ENCODE measurements around the gene PRR36.
"Not testable (repeated sequence)": the region's sequence is repeated elsewhere in the genome, so short reads cannot be mapped to it uniquely, and the experiment has no call there.

PRR36 gene

DNA sequence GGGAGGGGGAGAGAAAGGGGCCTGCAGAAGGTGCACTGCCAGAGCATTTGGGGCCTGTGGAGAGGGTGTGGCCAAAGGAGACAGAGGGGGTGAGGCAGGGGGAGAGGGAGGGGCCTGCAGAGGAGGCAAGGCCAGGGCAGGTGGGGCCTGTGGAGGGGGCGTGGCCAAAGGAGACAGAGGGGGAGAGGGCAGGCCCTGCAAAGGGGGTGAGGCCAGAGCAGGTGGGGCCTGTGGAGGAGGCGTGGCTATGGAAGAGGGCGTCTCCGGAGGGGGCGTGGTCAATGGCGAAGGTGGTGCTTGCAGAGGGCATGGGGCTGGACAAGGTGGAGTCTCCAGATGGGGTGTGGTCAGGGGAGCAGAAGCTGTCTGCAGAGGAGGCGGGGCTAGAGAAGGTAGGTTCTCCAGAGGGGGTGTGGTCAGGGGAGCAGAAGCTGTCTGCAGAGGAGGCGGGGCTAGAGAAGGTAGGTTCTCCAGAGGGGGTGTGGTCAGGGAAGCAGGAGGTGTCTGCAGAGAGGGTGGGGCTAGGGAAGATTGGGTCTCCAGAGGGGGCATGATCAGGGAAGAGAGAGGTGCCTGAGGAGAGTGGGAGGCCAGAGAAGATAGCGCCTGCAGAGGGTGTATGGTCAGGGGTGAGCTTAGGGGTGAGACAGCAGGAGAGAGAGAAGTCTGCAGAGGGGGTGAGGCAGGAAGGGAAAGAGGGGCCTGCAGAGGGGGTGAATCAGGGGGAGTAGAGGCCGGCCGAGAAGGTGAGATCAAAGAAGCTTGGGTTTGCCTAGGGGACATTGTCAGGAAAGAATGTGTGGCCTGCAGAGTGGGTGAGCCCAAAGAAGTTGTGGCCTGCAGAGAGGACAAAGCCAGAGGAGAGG lies 3.4 kb downstream of the PRR36 start:
- peak; percentile 68 for DNase-seq

DNA sequence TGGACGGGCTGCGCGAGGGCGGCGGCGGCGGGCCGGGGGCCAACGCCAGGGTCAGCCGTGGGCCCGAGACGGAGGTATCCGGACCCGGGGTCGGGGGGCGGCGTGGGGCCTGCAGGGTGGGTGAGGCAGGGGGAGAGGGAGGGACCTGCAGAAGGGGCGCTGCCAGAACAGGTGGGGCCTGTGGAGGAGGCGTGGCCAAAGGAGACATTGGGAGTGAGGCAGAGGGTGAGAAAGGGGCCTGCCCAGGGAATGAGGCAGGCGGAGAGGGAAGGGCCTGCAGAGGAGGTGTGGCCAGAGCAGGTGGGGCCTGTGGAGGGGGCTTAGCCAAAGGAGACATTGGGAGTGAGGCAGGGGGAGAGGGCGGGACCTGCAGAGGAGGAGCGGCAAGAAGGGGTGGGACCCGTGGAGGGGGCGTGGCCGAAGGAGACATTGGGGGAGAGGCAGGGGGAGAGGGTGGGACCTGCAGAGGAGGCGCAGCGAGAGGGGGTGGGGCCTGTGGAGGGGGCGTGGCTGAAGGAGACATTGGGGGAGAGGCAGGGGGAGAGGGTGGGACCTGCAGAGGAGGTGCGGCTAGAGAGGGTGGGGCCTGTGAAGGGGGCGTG lies 4.2 kb downstream of the PRR36 start:
- DNase-seq: peak; percentile 54

DNA sequence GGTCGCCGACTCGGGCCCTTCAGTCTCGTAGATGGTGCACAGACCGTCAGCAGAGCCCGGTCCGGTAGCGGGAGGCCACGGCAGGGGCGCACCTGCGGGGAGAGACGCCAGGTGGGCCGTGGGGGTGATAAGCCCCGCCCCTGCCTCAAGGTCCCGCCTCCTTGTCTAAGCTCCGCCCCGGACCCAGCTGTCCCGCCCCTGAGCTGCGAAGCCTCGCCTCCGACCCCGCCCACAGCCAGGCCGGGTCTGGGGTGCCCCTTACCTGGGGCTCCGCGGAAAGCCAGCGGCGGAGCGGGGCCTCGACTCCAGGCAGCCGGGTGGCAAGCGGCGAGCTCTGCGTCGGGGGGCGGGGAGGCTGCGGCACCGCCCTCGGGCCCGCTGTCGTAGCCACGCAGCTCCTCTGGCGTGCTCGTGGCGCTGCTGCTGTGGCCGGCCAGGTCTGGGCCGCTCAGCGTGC lies 4.7 kb downstream of the PRR36 start:
- DNase-seq: no peak

DNA sequence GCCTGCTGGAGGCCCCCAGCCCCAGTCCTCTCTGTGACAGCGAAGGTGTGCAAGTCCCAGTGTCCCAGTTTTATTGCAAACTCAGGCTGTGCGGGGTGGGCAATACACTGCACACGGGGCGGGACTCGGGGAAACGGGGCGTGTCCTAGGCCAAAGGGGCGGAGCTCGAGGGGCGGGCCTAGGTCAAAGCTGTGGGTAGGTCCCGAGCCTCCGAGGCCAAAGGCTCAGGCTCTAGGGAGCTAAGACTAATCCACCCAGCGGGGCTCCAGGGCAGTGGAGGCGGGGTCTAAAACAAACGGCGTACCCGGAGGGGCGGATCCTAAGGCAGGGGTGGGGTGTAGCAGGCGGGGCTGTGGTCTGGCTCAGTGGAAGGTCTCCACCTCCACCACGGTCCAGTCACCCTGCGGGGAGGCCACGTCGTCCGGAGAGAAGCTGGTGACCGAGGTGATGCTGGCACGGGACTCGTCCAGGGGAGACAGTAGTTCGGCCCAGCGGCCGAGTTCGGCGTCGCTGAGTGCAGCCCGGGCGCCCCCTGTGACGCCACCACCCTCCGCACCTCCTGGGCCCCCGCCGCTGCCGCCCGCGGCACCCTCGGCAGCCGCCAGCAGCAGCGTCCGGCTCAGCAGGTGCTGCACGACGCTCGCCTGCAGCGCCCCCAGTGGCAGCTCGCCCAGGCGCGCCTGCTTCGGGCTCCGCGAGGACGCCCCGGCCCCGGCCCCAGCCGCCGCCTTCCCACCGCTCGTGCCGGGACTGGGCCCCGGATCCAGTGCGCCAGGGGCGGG lies 5.3 kb downstream of the PRR36 start:
- no peak for DNase-seq

DNA sequence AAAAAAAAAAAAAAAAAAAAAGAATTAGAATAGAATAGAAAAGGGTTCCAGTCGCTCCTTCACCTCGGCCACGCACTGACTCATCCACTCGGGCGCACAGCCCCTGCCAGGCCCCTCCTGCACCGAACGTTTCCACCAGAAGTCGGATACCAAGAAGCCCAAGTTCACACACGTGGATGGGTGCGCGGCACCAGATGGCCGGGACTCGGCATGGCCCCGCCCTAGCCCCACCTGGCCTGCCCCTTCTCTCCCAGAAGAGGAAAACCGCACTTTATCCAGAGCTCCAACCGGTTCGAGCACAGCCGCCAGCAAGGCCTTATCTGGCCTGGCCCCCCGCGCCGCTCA lies 5.9 kb downstream of the PRR36 start:
- DNase-seq: no peak

DNA sequence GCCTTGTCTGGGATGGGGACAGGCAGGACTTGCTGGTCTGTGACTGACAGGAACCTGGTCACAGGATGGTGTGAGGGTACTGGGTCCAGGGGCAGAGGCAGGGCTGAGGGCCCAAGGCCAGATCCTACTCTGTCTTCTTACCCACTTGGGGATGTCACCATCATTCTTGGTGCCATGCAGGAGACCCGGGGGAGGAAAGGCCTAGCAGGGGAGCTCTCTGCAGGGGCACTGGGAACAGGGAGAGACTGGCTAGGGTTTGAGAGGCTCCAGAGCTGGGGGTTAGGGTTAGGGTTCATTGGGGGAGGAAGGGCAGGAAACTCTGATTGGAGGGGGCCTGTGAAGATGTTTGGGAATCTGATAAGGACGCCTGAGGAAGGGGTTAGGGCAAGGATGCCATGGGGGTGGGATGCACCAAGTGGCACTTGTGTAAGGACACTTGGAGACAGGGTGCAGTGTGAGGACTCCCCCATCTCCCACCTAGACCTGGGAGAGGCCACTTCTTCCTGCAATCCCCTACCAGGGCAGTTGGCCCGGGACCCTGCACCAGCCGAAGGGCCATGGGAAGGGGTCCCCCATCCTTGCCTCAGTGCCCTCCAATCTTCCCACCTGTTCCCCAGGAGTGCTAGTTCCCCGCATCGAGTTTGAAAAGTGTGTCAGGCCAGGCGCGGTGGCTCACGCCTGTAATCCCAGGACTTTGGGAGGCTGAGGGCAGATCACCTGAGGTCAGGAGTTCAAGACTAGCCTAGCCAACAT lies 6.9 kb downstream of the PRR36 start:
- no peak for DNase-seq

DNA sequence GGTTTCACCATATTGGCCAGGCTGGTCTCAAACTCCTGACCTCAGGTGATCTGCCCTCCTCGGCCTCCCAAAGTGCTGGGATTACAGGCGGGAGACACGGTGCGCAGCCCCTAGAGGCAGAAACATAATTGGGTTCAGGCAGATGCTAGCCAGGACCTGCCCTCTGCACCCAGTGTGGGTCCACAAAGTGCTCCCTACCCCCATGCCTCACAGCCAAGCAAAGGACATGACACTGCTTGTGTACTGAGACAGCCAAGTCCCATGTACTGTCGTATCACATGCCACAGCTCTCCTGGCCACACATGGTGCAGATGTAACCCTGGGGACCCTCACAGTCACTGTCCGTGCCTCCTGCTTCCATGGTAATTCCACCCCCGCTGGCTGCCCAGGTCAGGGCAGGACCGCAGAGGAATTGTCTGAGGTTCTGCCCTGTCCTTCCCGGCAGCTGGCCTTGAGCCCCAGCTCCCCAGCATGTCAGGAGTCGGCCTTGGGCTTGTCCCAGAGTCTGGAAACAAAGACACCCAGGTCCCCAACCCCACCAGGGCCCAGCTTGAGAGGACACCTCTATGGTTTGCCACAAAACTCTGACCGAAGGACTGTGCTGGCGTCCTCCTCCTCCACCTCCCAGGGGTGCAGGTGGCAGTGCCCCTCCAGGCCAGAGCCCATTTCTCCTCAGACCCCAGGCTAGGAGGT lies 7.6 kb downstream of the PRR36 start:
- no peak for DNase-seq

DNA sequence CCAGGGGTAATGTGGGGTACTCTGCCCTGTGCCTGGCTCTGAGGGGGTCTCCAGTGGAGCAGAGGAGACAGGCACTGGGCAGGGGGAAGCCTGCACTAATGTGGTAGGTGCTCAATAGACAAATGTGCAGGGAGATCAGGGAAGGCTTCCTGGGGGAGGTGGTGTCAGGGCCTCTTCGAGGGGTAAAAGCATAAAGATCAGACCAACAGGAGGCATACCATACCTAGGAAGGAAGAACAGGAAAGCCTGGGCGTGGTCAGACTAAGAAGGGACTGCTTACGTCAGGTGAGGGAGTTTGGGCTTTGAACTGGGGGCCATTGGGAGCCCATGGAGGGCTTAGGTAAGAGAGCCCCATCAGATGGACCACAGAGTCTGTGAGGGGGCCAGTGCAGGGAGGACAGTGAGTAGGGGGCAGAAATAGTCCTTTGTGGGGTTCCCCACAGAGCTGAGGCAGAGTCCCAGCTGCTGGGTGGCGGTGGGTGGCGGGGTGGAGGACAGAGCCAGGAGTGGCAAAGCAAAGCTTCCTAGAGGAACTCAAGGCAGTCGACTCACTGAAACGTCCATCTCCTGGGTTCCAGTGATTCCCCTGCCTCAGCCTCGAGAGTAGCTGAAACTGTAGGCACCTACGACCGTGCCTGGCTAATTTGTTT lies 8.8 kb downstream of the PRR36 start:
- peak; percentile 22 for DNase-seq

DNA sequence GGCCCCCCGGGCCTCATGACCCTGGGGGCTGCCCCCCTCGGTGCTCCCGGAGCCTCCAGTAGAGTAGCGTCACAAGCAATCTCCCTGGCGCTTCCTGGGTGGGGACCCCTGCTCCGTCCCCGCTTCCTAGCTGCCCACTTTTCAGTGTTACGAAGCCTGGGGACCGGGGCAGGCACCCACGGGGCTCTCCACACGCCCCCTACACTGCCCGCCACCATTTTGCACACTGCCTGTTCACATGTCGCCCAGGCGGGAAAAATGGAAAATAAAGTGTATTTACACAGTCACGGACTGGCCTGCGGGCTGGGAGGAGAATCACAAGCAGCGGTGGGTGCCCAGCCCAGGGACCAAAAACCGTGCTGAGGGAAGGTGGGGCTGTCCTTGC lies 9.5 kb downstream of the PRR36 start:
- peak; percentile 59 for DNase-seq

DNA sequence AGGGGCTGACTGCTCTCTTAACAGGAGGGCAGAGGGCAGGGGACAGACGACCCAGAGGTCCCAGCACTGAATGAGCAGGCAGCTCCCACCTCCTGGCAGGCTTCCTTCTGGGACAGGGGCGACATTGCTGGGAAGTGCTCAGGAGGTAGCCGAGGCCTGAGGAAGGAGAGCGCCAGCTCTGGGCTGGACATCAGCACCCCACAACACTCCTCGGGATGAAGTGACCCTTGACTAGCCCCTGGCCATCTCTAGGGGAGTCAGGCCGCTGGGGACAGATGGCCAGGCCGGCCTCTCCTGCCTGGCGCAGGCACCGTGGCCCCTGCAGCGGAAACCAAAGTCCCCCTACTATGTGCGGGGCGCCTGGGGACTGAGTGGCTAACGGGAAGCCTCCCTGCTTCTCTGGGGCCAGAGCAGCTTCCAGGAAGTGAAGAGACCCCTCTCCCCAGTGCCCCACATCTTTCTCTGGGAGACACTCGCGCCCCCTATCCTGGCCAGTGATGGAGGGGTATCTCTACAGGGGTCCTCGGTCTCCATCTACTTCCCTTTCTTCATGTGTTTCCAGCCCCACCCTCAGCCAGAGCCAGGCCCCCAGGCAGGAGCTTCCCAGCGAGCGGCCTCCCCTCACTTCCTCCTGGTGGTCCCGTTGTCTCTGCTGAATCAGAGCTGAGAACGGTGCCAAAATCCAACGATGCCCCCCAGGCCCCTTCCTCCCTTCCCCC lies 10.1 kb downstream of the PRR36 start:
- no peak for DNase-seq

DNA sequence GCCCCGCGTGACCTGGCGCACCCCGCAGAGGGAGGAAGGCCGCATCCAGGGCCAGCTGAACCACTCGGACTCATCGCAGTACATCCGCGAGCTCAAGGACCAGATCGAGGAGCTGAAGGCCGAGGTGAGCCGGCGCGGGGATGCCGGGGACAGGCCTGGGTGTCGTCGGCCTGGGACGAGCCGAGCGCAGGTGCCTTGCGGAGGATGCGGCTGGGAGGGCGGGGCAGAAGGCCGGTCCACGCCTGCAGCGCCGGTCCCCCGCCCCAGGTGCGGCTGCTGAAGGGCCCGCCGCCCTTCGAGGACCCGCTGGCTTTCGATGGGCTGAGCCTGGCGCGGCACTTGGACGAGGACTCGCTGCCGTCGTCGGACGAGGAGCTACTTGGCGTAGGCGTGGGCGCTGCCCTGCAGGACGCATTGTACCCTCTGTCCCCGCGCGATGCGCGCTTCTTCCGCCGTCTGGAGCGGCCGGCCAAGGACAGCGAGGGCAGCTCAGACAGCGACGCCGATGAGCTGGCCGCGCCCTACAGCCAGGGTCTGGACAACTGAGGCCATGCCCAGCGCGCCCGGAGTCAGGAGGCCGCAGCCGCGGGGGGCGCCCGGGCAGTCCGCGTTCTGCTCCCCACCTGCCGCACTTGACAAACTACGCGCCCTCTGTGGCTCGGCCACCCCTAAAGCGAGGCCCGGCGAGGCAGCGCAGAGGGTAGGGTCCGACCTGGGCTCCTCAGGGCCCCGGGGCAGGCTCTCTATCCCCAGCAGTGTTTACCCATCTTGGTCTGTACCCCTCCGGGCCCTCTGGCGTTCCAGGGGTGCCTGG lies 10.8 kb downstream of the PRR36 start:
- no peak for DNase-seq

DNA sequence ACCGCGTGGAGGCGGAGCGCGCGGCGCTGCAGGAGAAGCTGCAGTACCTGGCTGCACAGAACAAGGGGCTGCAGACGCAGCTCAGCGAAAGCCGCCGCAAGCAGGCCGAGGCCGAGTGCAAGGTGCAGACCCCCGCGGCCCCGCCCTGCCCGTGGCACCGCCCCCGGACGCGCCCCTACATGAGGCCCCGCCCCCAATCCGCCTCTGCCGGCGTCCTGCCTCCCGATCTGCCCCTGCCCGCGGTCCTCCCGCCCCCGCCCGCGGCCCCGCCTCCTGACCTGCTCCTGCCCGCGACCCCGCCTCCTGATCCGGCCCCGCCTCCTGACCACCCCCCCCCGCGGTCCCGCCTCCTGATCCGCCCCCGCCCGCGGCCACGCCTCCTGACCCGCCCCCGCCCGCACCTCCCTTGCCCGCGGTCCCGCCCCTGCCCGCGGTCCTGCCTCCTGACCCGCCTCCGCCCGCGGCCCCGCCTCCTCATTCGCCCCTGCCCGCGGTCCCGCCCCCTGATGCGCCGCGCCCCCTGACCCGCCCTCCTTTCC lies 11.7 kb downstream of the PRR36 start:
- peak; percentile 81 for DNase-seq

DNA sequence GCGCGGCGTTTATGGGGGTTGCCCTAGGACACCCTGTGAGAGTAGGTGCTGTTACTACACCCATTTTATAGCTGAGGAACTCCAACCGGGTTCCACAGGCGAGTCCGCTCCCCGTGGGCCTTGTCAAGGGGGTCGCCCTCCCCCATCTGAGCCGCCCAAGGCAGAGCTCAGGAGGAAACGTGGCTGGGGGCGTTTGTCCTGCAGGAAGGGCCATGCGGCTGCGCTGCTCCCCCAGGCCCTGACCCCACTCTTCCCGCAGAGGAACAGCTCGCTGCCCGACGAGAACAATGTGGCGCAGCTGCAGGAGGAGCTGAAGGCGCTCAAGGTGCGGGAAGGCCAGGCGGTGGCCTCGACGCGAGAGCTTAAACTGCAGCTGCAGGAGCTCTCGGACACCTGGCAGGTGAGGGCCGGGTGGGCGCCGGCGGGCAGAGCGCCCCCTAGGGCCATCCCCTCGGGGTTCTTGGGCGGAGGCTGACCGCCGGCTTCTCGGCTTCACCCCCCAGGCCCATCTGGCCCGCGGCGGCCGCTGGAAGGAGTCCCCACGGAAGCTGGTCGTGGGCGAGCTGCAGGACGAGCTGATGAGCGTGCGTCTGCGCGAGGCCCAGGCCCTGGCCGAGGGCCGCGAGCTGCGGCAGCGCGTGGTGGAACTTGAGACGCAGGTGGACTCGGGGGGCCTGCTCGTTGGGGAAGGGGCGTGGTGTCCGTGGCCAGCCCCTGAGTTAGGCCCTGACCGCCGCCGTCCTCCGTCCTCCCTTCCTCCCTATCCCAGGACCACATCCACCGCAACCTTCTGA lies 12.4 kb downstream of the PRR36 start:
- DNase-seq: peak; percentile 54

DNA sequence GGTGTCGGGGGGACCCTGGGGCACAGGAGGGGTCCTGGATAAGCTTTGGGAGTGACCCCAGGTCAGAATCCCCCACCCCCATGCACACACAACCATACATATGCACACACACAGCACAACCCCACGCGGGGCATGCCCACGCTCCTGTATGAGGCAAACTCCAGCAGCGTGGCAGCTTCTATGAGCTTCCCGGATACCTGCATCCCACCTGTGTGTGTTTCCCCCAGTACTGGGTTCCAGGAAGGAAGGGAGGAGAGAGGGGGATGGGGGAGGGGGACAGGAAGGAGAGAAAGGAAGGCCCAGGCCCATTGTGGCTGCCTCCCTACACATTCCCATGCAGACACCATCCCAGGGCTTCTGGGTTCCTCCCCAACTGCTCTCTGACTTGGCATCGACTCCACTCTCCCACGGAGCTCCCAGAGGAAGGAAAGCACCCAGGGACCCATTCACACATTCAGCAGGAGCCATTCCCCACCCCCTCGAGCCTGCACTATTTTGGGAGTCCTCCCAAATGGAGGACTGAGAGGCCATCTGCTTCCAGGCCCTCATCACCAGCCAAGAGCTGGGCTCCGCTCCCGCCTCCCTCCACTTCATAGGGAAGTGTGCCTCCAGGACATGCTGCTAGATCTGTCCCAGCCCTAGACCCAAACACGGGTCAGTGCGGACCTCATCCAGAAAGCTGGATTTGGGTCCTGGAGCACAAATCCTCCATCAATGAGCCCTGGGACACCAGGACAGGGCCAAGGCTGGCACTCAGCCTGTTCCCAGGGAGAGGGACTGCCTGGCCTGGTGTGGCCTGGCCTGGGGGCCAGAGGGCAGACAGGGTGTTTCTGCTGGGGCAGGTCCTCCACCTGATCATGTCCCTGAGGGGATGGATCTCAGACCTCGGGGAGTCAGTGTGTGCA lies 13.2 kb downstream of the PRR36 start:
- DNase-seq: no peak

DNA sequence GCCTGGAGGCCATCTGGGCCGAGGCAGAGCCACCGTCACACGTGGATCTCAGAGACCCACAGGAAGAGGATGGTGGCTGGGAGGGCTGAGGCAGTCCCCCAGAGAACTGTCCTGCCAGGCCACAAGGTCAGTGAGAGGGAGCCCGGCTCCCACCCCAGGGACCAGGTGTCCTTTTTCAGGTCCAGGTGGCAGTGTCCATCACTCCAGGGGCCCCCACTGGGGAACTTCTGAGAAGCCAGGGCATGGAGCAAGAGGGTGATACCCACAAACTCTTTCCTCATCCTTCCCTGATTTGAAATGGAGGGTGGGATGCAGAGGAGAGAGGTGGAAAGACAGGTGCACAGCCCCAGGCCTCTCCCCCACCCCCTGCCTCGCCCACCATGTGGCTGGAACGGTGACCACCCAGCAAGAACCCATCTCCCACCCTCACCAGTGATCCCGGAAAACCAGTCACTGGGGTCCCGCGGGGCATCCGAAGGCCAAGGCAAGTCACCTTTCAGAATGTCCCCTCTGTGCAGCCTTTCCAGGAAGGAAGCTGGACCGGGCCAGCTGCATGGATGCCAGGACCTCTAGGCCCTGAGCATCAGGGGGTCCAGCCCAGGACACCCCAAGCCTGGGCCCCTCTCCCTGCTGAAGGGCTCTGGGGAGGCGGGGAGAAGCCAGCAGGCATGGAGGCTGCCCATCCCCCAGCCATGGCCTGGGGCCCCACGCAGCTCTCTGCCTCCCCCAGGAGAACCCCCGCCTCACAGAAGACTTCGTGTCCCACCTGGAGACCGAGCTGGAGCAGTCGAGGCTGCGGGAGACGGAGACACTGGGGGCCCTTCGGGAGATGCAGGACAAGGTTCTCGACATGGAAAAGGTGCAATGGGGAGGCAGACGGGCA lies 14.1 kb downstream of the PRR36 start:
- no peak for DNase-seq

DNA sequence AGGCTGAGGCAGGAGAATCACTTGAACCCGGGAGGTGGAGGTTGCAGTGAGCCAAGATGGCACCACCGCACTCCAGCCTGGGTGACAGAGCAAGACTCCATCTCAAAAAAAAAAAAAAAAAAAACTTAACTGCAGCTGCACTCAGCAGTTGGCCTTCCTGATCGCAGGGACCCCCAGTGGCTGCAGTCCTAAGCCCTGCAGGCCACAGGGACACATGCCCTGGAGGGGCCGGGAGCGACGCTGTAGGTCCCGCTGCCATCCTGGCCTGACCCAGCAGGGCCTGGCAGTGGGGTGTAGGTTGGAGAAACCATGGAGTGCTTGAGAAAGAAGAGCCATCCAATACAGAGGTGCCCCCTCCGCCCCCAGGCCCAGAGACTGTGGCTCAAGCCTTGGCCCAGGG lies 15.1 kb downstream of the PRR36 start:
- not testable (repeated sequence) for DNase-seq
